ENCODE measurements around the gene PRSS33. TPM values are rescaled to one million over a fixed set of nuclear protein-coding genes. Genes with fewer than 3 reads are reported as not detected.
A peak's percentile ranks its signal among the peaks of the same experiment; 100 is the strongest.

PRSS33 gene
- total and polyA plus RNA-seq, 9 of the 15 experiments (the other 6 are each of a cell fraction or from before 2014, with no cell fraction given): not detected

DNA sequence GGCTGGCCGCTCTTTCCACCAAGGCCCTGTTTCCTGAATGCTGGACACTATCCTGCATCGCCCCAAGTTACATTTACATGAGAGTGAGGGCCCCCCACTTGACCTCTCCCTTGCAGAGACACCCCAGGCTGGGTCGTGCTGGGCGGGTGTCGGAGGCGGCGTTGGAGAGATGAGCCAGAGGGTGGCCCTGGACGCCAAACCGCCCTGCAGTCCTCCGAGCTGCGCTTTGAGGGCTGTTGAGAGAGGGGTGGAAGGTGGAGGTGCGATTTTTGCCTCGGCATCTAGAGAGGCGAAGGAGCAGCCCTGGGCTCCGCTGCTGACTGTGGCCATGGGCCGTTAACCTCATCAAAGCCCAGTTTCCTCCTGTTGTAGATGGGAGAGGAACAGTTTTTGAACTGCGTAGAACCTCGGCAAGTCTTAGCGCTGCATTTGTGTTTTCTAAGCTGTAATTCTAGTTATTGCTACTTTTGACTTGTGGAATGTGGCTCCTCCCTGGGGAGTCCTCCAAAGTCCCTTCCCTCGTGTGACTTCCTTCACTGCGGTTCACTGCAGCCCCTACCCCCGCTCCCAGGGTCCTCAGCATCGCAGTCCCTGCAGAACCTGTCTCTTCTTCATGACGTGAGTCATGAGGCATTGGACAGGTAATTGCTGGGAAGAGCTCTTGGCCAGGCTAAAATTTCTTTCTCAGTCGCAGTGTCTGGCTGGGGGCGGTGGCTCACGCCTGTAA, 9.3 kb downstream of the PRSS33 start (continued):
- TF ChIP-seq, protein P1, sequence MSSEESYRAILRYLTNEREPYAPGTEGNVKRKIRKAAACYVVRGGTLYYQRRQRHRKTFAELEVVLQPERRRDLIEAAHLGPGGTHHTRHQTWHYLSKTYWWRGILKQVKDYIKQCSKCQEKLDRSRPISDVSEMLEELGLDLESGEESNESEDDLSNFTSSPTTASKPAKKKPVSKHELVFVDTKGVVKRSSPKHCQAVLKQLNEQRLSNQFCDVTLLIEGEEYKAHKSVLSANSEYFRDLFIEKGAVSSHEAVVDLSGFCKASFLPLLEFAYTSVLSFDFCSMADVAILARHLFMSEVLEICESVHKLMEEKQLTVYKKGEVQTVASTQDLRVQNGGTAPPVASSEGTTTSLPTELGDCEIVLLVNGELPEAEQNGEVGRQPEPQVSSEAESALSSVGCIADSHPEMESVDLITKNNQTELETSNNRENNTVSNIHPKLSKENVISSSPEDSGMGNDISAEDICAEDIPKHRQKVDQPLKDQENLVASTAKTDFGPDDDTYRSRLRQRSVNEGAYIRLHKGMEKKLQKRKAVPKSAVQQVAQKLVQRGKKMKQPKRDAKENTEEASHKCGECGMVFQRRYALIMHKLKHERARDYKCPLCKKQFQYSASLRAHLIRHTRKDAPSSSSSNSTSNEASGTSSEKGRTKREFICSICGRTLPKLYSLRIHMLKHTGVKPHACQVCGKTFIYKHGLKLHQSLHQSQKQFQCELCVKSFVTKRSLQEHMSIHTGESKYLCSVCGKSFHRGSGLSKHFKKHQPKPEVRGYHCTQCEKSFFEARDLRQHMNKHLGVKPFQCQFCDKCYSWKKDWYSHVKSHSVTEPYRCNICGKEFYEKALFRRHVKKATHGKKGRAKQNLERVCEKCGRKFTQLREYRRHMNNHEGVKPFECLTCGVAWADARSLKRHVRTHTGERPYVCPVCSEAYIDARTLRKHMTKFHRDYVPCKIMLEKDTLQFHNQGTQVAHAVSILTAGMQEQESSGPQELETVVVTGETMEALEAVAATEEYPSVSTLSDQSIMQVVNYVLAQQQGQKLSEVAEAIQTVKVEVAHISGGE (CRISPR knock-in tag; IDR thresholded peaks at IDR 0.05): no peak
- no peak for TF ChIP-seq FOXA1 (IDR thresholded peaks at IDR 0.05; ENCODE audit: borderline replicate concordance)
- TF ChIP-seq CBX8 (IDR thresholded peaks at IDR 0.05; ENCODE audit: borderline replicate concordance, extremely low read depth, low read depth, low read length, poor library complexity, severe bottlenecking): no peak
- TF ChIP-seq, protein P2, sequence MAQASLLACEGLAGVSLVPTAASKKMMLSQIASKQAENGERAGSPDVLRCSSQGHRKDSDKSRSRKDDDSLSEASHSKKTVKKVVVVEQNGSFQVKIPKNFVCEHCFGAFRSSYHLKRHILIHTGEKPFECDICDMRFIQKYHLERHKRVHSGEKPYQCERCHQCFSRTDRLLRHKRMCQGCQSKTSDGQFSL (CRISPR knock-in tag; IDR thresholded peaks at IDR 0.05): peak; percentile 72
- TF ChIP-seq, protein P2 (tag; IDR thresholded peaks at IDR 0.05): no peak
- TF ChIP-seq, protein P3, sequence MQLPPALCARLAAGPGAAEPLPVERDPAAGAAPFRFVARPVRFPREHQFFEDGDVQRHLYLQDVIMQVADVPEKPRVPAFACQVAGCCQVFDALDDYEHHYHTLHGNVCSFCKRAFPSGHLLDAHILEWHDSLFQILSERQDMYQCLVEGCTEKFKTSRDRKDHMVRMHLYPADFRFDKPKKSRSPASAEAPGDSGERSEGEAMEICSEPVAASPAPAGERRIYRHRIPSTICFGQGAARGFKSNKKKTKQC (CRISPR knock-in tag; IDR thresholded peaks at IDR 0.05): peak; percentile 44; the same call in 1 of the 2 replicates
- TF ChIP-seq MAZ (CRISPR knock-in tag; conservative IDR thresholded peaks at IDR 0.05 in 1 of 2, IDR thresholded peaks at IDR 0.05 in 1 of 2): no peak
- no peak for TF ChIP-seq HNRNPK (IDR thresholded peaks at IDR 0.05; ENCODE audit: low read depth, low read length, poor library complexity, severe bottlenecking)
- TF ChIP-seq, protein P4, sequence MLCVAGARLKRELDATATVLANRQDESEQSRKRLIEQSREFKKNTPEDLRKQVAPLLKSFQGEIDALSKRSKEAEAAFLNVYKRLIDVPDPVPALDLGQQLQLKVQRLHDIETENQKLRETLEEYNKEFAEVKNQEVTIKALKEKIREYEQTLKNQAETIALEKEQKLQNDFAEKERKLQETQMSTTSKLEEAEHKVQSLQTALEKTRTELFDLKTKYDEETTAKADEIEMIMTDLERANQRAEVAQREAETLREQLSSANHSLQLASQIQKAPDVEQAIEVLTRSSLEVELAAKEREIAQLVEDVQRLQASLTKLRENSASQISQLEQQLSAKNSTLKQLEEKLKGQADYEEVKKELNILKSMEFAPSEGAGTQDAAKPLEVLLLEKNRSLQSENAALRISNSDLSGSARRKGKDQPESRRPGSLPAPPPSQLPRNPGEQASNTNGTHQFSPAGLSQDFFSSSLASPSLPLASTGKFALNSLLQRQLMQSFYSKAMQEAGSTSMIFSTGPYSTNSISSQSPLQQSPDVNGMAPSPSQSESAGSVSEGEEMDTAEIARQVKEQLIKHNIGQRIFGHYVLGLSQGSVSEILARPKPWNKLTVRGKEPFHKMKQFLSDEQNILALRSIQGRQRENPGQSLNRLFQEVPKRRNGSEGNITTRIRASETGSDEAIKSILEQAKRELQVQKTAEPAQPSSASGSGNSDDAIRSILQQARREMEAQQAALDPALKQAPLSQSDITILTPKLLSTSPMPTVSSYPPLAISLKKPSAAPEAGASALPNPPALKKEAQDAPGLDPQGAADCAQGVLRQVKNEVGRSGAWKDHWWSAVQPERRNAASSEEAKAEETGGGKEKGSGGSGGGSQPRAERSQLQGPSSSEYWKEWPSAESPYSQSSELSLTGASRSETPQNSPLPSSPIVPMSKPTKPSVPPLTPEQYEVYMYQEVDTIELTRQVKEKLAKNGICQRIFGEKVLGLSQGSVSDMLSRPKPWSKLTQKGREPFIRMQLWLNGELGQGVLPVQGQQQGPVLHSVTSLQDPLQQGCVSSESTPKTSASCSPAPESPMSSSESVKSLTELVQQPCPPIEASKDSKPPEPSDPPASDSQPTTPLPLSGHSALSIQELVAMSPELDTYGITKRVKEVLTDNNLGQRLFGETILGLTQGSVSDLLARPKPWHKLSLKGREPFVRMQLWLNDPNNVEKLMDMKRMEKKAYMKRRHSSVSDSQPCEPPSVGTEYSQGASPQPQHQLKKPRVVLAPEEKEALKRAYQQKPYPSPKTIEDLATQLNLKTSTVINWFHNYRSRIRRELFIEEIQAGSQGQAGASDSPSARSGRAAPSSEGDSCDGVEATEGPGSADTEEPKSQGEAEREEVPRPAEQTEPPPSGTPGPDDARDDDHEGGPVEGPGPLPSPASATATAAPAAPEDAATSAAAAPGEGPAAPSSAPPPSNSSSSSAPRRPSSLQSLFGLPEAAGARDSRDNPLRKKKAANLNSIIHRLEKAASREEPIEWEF (CRISPR knock-in tag; IDR thresholded peaks at IDR 0.05): no peak
- TF ChIP-seq SREBF2 (CRISPR knock-in tag; IDR thresholded peaks at IDR 0.05): no peak
- no peak for TF ChIP-seq ZNF274 (IDR thresholded peaks at IDR 0.05; ENCODE audit: borderline replicate concordance, low read depth, low read length)
- TF ChIP-seq CREM (IDR thresholded peaks at IDR 0.05; ENCODE audit: low read depth): 0 out of 2 replicates have a peak, but pooled peaks have one; percentile 11
- TF ChIP-seq ELF4 (CRISPR knock-in tag; IDR thresholded peaks at IDR 0.05): peak; percentile 30; the same call in 1 of the 2 replicates
- no peak for TF ChIP-seq CCAR2 (IDR thresholded peaks at IDR 0.05; ENCODE audit: low read depth, low read length)
- no peak for TF ChIP-seq BRD9 (IDR thresholded peaks at IDR 0.05; ENCODE audit: low read depth, partially characterized antibody)

Data from K562 (cell line).